NB4 (cell line): Measurements from ENCODE around the gene STAB1.

Experiments used
- CTCF ChIP-seq: IDR thresholded peaks from one replicate; pipeline ENCODE4 v1.5.1; 2012; ENCODE audit warnings: low read depth, low read length
- MAX ChIP-seq: IDR thresholded peaks from 2 replicates; pipeline ENCODE4 v1.6.1; 2011; ENCODE audit warnings: low read depth, low read length
- MYC ChIP-seq: IDR thresholded peaks from 2 replicates; pipeline ENCODE4 v1.6.1; 2011; ENCODE audit warnings: low read depth, low read length
- POLR2A ChIP-seq: IDR thresholded peaks from 2 replicates; pipeline ENCODE4 v1.6.1; 2011; ENCODE audit warnings: mild to moderate bottlenecking; ENCODE audit not compliant: insufficient read length; ENCODE audit errors: extremely low read depth

- no peak for TF ChIP-seq POLR2A
- no peak for TF ChIP-seq CTCF
- no peak for TF ChIP-seq MAX
- TF ChIP-seq MYC: no peak
Observed at GRCh38 chr3:52522651-52523251, 27.6 kb downstream of the STAB1 start.
